Muscle layer of duodenum (tissue), 2 donors: ENCODE data around the gene IGF2BP2.
"Not testable (repeated sequence)": the region's sequence is repeated elsewhere in the genome, so short reads cannot be mapped to it uniquely, and the experiment has no call there.

ENCODE experiments used
- H3K27ac ChIP-seq: one replicate; pipeline ENCODE4 v1.7.0; 2013; ENCODE audit warnings: mild to moderate bottlenecking, low read length
- H3K27me3 ChIP-seq: one replicate; pipeline ENCODE4 v1.7.0; 2013; ENCODE audit warnings: low read depth, mild to moderate bottlenecking, control low read depth, low read length
- H3K36me3 ChIP-seq, 2 donors: one replicate each; pipeline ENCODE4 v1.7.0; 2013; ENCODE audit warnings: low read length in 2 of 2, control low read depth in 1 of 2, mild to moderate bottlenecking in 1 of 2; ENCODE audit not compliant: insufficient read depth in 2 of 2, control insufficient read depth in 1 of 2
- H3K4me1 ChIP-seq, 2 donors: one replicate each; pipeline ENCODE4 v1.7.0; 2013; ENCODE audit warnings: low read length in 2 of 2, mild to moderate bottlenecking in 2 of 2, control low read depth in 1 of 2, moderate library complexity in 1 of 2; ENCODE audit not compliant: insufficient read depth in 2 of 2, control insufficient read depth in 1 of 2
- H3K4me3 ChIP-seq, 2 donors: one replicate each; pipeline ENCODE4 v1.7.0; 2013; ENCODE audit warnings: low read length in 2 of 2, low read depth in 1 of 2, mild to moderate bottlenecking in 1 of 2
- H3K9me3 ChIP-seq, 2 donors: one replicate each; pipeline ENCODE4 v1.7.0; 2013; ENCODE audit warnings: low read length in 2 of 2, control low read depth in 1 of 2, mild to moderate bottlenecking in 1 of 2; ENCODE audit not compliant: control insufficient read depth in 1 of 2
- donor health status: healthy.

IGF2BP2 gene

GRCh38 chr3:185702262-185703225 is 122.3 kb downstream of the IGF2BP2 start:
- H3K36me3 ChIP-seq: no peaks in the 10 kb centered on the region
- H3K27me3 ChIP-seq: no peaks in the 10 kb centered on the region
- H3K9me3 ChIP-seq: no peaks in the 10 kb centered on the region
- H3K27ac ChIP-seq: peak overlapping the region; percentile 70
- H3K4me1 ChIP-seq: no peaks in the 10 kb centered on the region
- peak overlapping the region in 1 of 2 donors; percentile 7 for H3K4me3 ChIP-seq

GRCh38 chr3:185701611-185702261 is 123.1 kb downstream of the IGF2BP2 start:
- Histone ChIP-seq H3K4me3 (peak overlapping the region in 1 of 2 donors; percentile 7), H3K27ac (peak overlapping the region; percentile 70)

GRCh38 chr3:185699927-185700326 is 124.9 kb downstream of the IGF2BP2 start:
- Histone ChIP-seq H3K27me3 (no peaks in the 10 kb centered on the region), H3K36me3 (no peaks in the 10 kb centered on the region), H3K4me1 (no peaks in the 10 kb centered on the region), H3K27ac (no peak overlapping the region), H3K9me3 (no peaks in the 10 kb centered on the region), H3K4me3 (no peak overlapping the region)

More at GRCh38 chr3:185701611-185702261, 123.1 kb downstream of the IGF2BP2 start:
- Histone ChIP-seq H3K27me3 (no peaks in the 10 kb centered on the region), H3K36me3 (no peaks in the 10 kb centered on the region), H3K9me3 (no peaks in the 10 kb centered on the region), H3K4me1 (no peaks in the 10 kb centered on the region)

GRCh38 chr3:185697228-185697627 is 127.6 kb downstream of the IGF2BP2 start:
- H3K36me3 ChIP-seq, H3K27me3 ChIP-seq, H3K9me3 ChIP-seq, H3K4me1 ChIP-seq, H3K27ac ChIP-seq, H3K4me3 ChIP-seq: not testable (repeated sequence)

GRCh38 chr3:185696039-185696438 is 128.8 kb downstream of the IGF2BP2 start:
- Histone ChIP-seq H3K27me3 (no peaks in the 10 kb centered on the region), H3K4me3 (no peak overlapping the region)

GRCh38 chr3:185693985-185694653 is 130.7 kb downstream of the IGF2BP2 start:
- Histone ChIP-seq H3K27me3 (no peaks in the 10 kb centered on the region), H3K4me1 (no peaks in the 10 kb centered on the region), H3K27ac (no peak overlapping the region), H3K4me3 (no peak overlapping the region), H3K9me3 (no peaks in the 10 kb centered on the region), H3K36me3 (no peaks in the 10 kb centered on the region)

More at GRCh38 chr3:185696039-185696438, 128.8 kb downstream of the IGF2BP2 start:
- Histone ChIP-seq H3K9me3 (no peaks in the 10 kb centered on the region), H3K36me3 (no peaks in the 10 kb centered on the region), H3K4me1 (no peaks in the 10 kb centered on the region), H3K27ac (no peak overlapping the region)

- Histone ChIP-seq H3K27ac (no peak overlapping the region), H3K4me3 (no peak overlapping the region), H3K9me3 (no peaks in the 10 kb centered on the region), H3K4me1 (no peaks in the 10 kb centered on the region), H3K36me3 (no peaks in the 10 kb centered on the region), H3K27me3 (no peaks in the 10 kb centered on the region)
Measured at GRCh38 chr3:185691622-185692021, 133.2 kb downstream of the IGF2BP2 start.

GRCh38 chr3:185687271-185687878 is 137.5 kb downstream of the IGF2BP2 start:
- no peaks in the 10 kb centered on the region for H3K4me1 ChIP-seq
- no peaks in the 10 kb centered on the region for H3K9me3 ChIP-seq
- no peaks in the 10 kb centered on the region for H3K27me3 ChIP-seq
- no peaks in the 10 kb centered on the region for H3K36me3 ChIP-seq
- H3K4me3 ChIP-seq: no peak overlapping the region
- H3K27ac ChIP-seq: no peak overlapping the region

- no peaks in the 10 kb centered on the region for H3K9me3 ChIP-seq
- no peak overlapping the region for H3K27ac ChIP-seq
- no peak overlapping the region for H3K4me3 ChIP-seq
- no peaks in the 10 kb centered on the region for H3K4me1 ChIP-seq
- H3K36me3 ChIP-seq: no peaks in the 10 kb centered on the region
- no peaks in the 10 kb centered on the region for H3K27me3 ChIP-seq
Measured at GRCh38 chr3:185685231-185686035, 139.4 kb downstream of the IGF2BP2 start.

GRCh38 chr3:185680231-185680630 is 144.6 kb downstream of the IGF2BP2 start:
- H3K36me3 ChIP-seq: no peaks in the 10 kb centered on the region
- H3K27me3 ChIP-seq: no peaks in the 10 kb centered on the region
- no peaks in the 10 kb centered on the region for H3K4me1 ChIP-seq
- H3K9me3 ChIP-seq: no peaks in the 10 kb centered on the region
- no peak overlapping the region for H3K4me3 ChIP-seq
- no peak overlapping the region for H3K27ac ChIP-seq
